ENCODE results near the gene TIMP3. TPM values are rescaled to one million over a fixed set of nuclear protein-coding genes. Genes with fewer than 3 reads are reported as not detected.
"Not testable (repeated sequence)": the region's sequence is repeated elsewhere in the genome, so short reads cannot be mapped to it uniquely, and the experiment has no call there.

The TIMP3 gene
- total RNA-seq: not detected

DNA sequence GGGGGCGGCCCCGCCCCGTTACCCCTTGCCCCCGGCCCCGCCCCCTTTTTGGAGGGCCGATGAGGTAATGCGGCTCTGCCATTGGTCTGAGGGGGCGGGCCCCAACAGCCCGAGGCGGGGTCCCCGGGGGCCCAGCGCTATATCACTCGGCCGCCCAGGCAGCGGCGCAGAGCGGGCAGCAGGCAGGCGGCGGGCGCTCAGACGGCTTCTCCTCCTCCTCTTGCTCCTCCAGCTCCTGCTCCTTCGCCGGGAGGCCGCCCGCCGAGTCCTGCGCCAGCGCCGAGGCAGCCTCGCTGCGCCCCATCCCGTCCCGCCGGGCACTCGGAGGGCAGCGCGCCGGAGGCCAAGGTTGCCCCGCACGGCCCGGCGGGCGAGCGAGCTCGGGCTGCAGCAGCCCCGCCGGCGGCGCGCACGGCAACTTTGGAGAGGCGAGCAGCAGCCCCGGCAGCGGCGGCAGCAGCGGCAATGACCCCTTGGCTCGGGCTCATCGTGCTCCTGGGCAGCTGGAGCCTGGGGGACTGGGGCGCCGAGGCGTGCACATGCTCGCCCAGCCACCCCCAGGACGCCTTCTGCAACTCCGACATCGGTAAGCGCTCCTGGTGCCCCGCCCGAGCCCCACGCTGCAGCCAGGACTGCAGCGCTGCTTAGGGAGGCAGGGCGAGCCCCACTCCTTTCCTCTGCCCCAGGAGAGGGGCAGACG lies at the start of gene TIMP3:
TIMP3 (plus strand) TSS at position 169 of the 700 bp plus-strand sequence; CDS start at position 466, 297 bp downstream.
- Mint-ChIP-seq H3K36me3 (no peaks in the 10 kb centered on the region), H3K9me3 (no peaks in the 10 kb centered on the region), H3K4me1 (ENCODE audit: low read depth) (peaks cover 2% of the 10 kb centered on the region), H3K27ac (no peak within 1 kb of the TSS), H3K4me3 (no peak within 1 kb of the TSS), H3K27me3 (peaks cover 59% of the 10 kb centered on the region)
- POLR2A ChIA-PET: no interaction called here
- no peak for DNase-seq
- intact Hi-C loops (cut with micrococcal nuclease): no loop called here
- CTCF ChIA-PET: no interaction called here

DNA sequence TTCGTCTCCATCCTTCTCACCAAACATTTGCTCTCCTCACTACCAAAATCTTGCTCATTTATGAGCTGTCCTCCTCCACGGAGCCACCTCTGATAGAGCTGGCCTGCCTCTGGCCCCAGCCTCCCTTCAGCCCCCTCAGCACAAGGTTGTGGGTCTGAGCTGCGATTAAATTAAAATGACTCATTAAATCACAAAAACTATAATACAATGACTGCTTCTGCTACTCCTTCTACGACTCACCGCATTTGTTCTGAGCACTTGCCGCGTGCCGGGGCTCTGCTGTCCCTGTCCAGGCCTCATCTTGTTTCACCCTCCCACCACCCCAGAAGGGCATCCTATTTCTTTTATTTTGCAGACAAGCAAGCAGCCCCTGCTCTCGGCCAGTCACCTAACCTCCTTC lies 49.2 kb upstream of the TIMP3 start:
- CTCF ChIA-PET: interaction anchor here (0.9 kb wide), 1 partner anchor 45 kb away, joined by 4 read pairs; no protein-coding TSS in a partner anchor
- Mint-ChIP-seq H3K9me3 (no peaks in the 10 kb centered on the region), H3K27ac (no peak overlapping the region), H3K27me3 (no peaks in the 10 kb centered on the region), H3K4me1 (ENCODE audit: low read depth) (no peaks in the 10 kb centered on the region), H3K36me3 (no peaks in the 10 kb centered on the region), H3K4me3 (no peak overlapping the region)
- DNase-seq: no peak
- POLR2A ChIA-PET: interaction anchor here (0.7 kb wide), 1 partner anchor 274 kb away, joined by 3 read pairs; no protein-coding TSS in a partner anchor
- intact Hi-C loops (cut with micrococcal nuclease): no loop called here

DNA sequence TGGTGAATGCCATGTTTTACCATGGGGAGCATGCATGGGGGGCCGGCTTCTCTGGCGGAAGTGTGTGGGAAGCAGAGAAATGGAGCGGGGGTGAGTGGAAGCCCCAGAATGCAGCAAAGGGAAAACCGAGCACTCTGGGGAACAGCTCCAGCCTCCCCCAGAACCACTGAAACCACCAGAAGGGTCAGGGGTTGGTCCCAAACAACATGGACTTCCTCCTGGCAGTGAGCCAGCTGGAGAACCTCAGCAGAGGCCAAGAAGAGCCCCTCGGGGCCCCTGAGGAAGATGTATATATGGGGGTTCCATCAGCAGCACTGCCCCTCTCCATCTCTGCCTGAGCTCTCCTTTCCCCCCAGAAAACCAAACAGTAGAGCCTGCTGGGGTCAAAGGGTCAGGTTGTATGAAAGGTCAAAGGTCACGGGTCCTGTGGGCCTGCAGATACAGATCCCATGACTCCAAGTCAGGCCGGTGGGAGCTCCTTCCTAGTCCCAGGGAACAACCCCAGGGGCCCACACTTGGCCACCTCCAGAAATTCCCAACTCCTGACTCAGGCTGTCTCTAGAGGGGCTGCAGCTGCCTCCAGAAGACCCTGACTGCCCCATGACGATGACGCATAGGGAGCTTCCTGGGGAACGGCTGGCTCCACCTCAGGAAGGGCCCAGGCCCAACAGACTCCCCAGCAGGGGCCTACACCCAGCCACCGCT lies 48.5 kb upstream of the TIMP3 start:
- POLR2A ChIA-PET: interaction anchor here (0.7 kb wide), 1 partner anchor 274 kb away, joined by 3 read pairs; no protein-coding TSS in a partner anchor
- no peak for DNase-seq
- H3K36me3 Mint-ChIP-seq: no peaks in the 10 kb centered on the region
- no peaks in the 10 kb centered on the region for H3K27me3 Mint-ChIP-seq
- no peaks in the 10 kb centered on the region for H3K4me1 Mint-ChIP-seq (ENCODE audit: low read depth)
- no peaks in the 10 kb centered on the region for H3K9me3 Mint-ChIP-seq
- no peak overlapping the region for H3K27ac Mint-ChIP-seq
- no peak overlapping the region for H3K4me3 Mint-ChIP-seq
- intact Hi-C loops (cut with micrococcal nuclease): no loop called here
- CTCF ChIA-PET: interaction anchor here (0.9 kb wide), 1 partner anchor 44 kb away, joined by 4 read pairs; no protein-coding TSS in a partner anchor

DNA sequence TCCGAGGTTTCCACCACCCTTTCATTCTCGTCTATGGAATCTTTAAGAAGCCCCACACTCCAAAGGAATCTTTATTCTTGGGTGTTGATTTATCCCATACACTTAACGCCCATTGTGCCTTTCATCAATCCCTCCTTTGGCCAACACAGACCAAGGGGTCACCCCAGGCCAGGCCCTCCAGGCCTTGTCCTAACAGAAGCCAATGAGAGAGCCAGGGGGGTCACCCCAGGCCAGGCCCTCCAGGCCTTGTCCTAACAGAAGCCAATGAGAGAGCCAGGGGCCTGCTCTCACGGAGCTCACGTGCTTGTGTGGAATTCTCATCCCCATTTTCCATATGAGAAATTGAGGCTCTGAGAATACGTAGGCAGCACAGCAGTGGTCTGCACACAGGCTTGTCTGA lies 47.9 kb upstream of the TIMP3 start:
- Mint-ChIP-seq H3K36me3 (no peaks in the 10 kb centered on the region), H3K4me1 (ENCODE audit: low read depth) (no peaks in the 10 kb centered on the region), H3K4me3 (no peak overlapping the region), H3K27me3 (no peaks in the 10 kb centered on the region), H3K27ac (no peak overlapping the region), H3K9me3 (no peaks in the 10 kb centered on the region)
- POLR2A ChIA-PET: no interaction called here
- intact Hi-C loops (cut with micrococcal nuclease): no loop called here
- no peak for DNase-seq
- CTCF ChIA-PET: no interaction called here

GRCh38 chr22:32754413-32755041 lies 47.0 kb upstream of the TIMP3 start:
- DNase-seq: no peak
- Mint-ChIP-seq H3K4me3 (no peak overlapping the region), H3K9me3 (no peaks in the 10 kb centered on the region), H3K4me1 (ENCODE audit: low read depth) (no peaks in the 10 kb centered on the region), H3K36me3 (no peaks in the 10 kb centered on the region), H3K27ac (no peak overlapping the region), H3K27me3 (peaks cover 2% of the 10 kb centered on the region)
- CTCF ChIA-PET: no interaction called here
- intact Hi-C loops (cut with micrococcal nuclease): no loop called here
- POLR2A ChIA-PET: no interaction called here

GRCh38 chr22:32757086-32757762 lies 44.3 kb upstream of the TIMP3 start:
- H3K27me3 Mint-ChIP-seq: peaks cover 11% of the 10 kb centered on the region
- H3K4me3 Mint-ChIP-seq; POLR2A ChIA-PET; H3K9me3 Mint-ChIP-seq; DNase-seq; H3K27ac Mint-ChIP-seq; intact Hi-C loops (cut with micrococcal nuclease); H3K4me1 Mint-ChIP-seq (ENCODE audit: low read depth); H3K36me3 Mint-ChIP-seq: not testable (repeated sequence)
- CTCF ChIA-PET: interaction anchor here (0.7 kb wide), 1 partner anchor 39 kb away, joined by 3 read pairs; no protein-coding TSS in a partner anchor

DNA sequence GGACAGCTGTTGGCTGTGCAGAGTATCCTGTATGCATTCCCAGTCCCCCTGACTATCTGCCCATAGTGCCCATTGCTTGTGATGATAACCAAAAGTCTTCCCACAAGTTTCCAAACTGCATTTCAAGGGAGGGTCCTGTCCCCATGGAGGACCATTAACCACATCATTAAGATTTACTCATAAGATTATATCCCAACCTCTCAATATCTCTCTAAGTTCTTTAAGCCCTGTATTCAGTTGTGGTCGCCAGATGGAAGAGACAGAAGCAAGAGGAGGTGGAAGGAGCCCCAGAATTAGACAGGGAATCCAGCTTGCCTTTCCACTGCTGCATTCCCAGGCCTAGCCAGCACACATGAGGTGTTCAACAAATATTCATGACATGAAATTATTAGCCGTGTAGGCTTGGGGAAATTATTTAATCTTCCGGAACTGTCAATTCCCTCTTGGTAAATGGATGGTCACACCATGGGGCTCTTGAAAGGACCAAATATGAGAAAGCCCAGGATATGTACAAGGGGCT lies 42.6 kb upstream of the TIMP3 start:
- DNase-seq: no peak
- no peaks in the 10 kb centered on the region for H3K4me1 Mint-ChIP-seq (ENCODE audit: low read depth)
- CTCF ChIA-PET: no interaction called here
- no peaks in the 10 kb centered on the region for H3K36me3 Mint-ChIP-seq
- POLR2A ChIA-PET: no interaction called here
- H3K27me3 Mint-ChIP-seq: peaks cover 20% of the 10 kb centered on the region
- H3K4me3 Mint-ChIP-seq: no peak overlapping the region
- intact Hi-C loops (cut with micrococcal nuclease): no loop called here
- H3K9me3 Mint-ChIP-seq: no peaks in the 10 kb centered on the region
- H3K27ac Mint-ChIP-seq: no peak overlapping the region

DNA sequence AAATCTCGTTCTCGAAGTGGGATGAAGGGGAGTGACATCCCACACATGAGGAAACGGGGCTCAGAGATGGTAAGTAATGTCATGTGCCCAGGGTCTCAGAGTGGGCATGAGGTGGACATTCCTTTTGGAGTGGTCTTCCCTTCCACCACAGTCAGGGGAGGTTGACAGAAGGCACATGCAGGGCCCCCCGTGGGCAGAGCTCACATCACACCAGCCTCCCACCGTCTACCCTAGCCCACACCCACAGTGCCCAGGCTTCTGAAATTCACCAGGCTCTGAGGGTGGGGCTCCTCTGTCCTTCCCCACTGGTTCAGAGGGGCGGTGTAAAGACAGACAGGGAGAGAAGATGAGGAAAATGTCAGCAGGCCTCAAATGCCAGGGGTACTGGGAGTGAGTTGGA lies 41.1 kb upstream of the TIMP3 start:
- Mint-ChIP-seq H3K27me3 (peaks cover 27% of the 10 kb centered on the region), H3K9me3 (no peaks in the 10 kb centered on the region), H3K27ac (no peak overlapping the region), H3K4me3 (no peak overlapping the region), H3K36me3 (no peaks in the 10 kb centered on the region), H3K4me1 (ENCODE audit: low read depth) (no peaks in the 10 kb centered on the region)
- intact Hi-C loops (cut with micrococcal nuclease): no loop called here
- POLR2A ChIA-PET: no interaction called here
- CTCF ChIA-PET: no interaction called here
- DNase-seq: no peak

DNA sequence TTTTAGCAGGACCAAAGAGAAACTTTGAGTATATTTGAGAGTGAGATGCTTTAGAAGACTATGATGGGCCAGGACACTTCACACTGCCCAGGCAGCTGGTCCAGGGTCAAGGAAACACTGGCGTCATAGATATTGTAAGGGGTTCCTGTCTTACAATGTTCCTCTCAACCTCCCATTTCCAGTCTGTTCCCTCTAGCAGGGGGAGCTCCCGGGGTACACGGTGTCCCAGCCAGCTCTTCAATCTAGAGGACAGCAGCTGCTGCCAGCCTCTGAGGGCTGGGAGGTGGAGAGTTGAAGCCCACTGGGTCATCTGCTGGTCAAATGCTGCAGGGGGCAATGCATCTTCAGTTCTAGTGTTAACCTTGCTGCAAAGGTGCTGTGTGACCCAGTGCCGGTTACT lies 40.7 kb upstream of the TIMP3 start:
- Mint-ChIP-seq H3K4me1 (ENCODE audit: low read depth) (no peaks in the 10 kb centered on the region), H3K27ac (no peak overlapping the region), H3K9me3 (no peaks in the 10 kb centered on the region), H3K36me3 (no peaks in the 10 kb centered on the region), H3K4me3 (no peak overlapping the region), H3K27me3 (peaks cover 29% of the 10 kb centered on the region)
- intact Hi-C loops (cut with micrococcal nuclease): no loop called here
- ChIA-PET POLR2A (no interaction called here), CTCF (no interaction called here)
- no peak for DNase-seq

DNA sequence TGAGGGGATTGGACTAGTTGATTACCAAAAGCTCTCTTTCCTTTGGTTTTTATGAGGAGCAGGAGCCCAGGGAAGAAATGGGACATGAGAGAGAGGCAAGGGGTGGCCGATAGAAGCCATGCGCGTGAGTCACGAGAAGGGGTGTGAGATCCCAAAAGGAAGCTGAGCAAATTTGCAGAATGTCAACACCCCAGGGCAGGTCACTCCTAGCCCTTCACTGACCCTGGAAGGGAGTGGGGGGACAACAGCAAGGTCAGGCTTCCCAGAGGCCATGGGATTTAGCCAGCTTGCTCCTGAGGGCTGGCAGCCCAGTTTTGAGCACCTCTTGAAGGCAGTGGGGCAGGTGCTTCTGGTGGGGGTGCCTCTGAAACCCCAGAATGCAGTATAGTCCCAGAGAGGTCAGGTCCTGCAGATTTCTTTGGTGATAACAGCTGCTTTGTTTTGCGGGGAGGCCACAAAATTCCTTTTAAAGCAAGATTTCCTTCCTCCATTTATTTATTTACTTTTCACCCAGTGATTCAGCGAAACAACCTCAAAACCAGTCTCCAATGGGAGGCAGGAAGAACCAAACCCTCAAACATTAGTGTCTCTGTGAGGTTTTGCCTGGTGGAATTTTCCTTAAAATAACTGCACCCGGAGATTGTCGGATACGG lies 40.1 kb upstream of the TIMP3 start:
- Mint-ChIP-seq H3K4me1 (ENCODE audit: low read depth) (no peaks in the 10 kb centered on the region), H3K36me3 (no peaks in the 10 kb centered on the region), H3K9me3 (no peaks in the 10 kb centered on the region), H3K4me3 (no peak overlapping the region), H3K27ac (no peak overlapping the region), H3K27me3 (peaks cover 29% of the 10 kb centered on the region)
- DNase-seq: no peak
- POLR2A ChIA-PET: no interaction called here
- CTCF ChIA-PET: no interaction called here
- intact Hi-C loops (cut with micrococcal nuclease): no loop called here

- no peaks in the 10 kb centered on the region for H3K9me3 Mint-ChIP-seq
- H3K36me3 Mint-ChIP-seq: no peaks in the 10 kb centered on the region
- H3K4me3 Mint-ChIP-seq: no peak overlapping the region
- ChIA-PET POLR2A (no interaction called here), CTCF (no interaction called here)
- intact Hi-C loops (cut with micrococcal nuclease): no loop called here
- peaks cover 28% of the 10 kb centered on the region for H3K27me3 Mint-ChIP-seq
- no peak for DNase-seq
- no peaks in the 10 kb centered on the region for H3K4me1 Mint-ChIP-seq (ENCODE audit: low read depth)
- H3K27ac Mint-ChIP-seq: no peak overlapping the region
These were observed 37.0 kb upstream of the TIMP3 start for GRCh38 chr22:32764330-32765131.

Data from activated CD4-positive, alpha-beta memory T cell treated with anti-CD3 and anti-CD28 coated beads for 36 hours (primary cell).